Spleen (tissue), 7 donors: ENCODE measurements around the gene RGS1.

Experiments used
- POLR2A ChIP-seq, 3 donors: fragments of 450-650 bp; IDR thresholded peaks; one replicate each; pipeline ENCODE4 v1.5.1; 2017; ENCODE audit warnings: antibody characterized with exemption in 3 of 3, mild to moderate bottlenecking in 1 of 3
- TF ChIP-seq, protein P1 (sequence below), 11 experiments: fragments of 200-600 bp in 7 of 11; fragments of 450-650 bp in 4 of 11; sonication (generic) in 4 of 11; IDR thresholded peaks in 8 of 11; conservative IDR thresholded peaks in 3 of 11; 1 replicate in 7 of 11; 2 replicates in 4 of 11; pipeline versions ENCODE4 v1.4.0 to v1.8.0; 2016 to 2021; ENCODE audit warnings: antibody characterized with exemption in 11 of 11, inconsistent platforms in 4 of 11, mild to moderate bottlenecking in 1 of 11
- donor health status: DM: no; HTN: no; CAD: no; lungs with moderate emphysema.
- donor health status: DM: no; HTN: no; CAD: no.
- donor health status: DM: no; HTN: no; CAD: no.

DNA sequence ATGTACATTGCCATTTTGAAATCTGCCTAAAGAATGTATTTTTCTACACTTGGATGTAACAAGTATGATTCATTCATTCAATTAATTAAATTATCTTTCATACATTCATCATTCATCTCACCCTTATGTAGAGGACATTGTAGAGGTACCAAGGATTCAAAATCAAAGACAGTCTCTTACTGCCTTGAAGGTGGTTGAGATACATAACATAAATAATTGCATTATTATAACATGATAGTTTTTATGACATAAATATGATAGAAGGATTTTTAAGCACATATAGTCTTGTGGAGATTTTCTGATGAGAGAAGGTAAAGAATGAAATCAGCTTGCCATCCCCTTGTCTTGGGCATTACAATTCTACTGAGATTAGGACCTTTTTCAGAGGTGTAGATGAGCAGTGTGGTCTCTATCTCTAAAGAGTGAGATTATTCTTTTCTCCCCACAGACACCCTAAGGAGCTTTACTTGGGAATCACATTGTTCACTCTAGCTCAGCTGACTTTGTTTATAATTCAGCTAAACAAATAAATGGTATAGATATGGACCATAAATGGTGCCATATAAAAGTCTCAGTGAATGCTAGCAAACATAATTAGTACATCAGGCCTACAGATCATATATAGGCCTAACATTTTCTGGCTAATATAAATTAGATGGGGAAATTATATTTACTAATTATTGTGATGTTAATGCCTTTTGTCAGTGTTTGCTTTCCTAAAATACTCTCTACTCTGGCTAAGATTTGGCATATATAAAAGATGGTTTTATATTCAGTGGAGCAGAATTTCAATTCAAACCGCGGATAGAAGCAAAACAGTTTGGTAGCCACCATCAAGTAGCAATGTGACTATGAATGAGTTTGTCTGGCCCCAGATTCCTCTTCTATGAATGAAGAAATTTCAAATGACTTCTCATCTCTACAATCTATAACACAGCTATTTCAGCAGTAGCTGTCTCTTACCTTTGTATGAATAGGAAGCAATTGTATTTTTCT, 1.9 kb downstream of the RGS1 start:
- TF ChIP-seq, protein P1, sequence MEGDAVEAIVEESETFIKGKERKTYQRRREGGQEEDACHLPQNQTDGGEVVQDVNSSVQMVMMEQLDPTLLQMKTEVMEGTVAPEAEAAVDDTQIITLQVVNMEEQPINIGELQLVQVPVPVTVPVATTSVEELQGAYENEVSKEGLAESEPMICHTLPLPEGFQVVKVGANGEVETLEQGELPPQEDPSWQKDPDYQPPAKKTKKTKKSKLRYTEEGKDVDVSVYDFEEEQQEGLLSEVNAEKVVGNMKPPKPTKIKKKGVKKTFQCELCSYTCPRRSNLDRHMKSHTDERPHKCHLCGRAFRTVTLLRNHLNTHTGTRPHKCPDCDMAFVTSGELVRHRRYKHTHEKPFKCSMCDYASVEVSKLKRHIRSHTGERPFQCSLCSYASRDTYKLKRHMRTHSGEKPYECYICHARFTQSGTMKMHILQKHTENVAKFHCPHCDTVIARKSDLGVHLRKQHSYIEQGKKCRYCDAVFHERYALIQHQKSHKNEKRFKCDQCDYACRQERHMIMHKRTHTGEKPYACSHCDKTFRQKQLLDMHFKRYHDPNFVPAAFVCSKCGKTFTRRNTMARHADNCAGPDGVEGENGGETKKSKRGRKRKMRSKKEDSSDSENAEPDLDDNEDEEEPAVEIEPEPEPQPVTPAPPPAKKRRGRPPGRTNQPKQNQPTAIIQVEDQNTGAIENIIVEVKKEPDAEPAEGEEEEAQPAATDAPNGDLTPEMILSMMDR (IDR thresholded peaks at IDR 0.05 in 8 of 11, conservative IDR thresholded peaks at IDR 0.05 in 3 of 11) = no peak
- TF ChIP-seq POLR2A (IDR thresholded peaks at IDR 0.05) = no peak
